ENCODE results near the gene ZMYND10. TPM values are rescaled to one million over a fixed set of nuclear protein-coding genes. Genes with fewer than 3 reads are reported as not detected.

The ZMYND10 gene
- total and polyA plus RNA-seq, 2 donors (not counting 3 experiments of a cell fraction or from before 2014, with no cell fraction given) = 0.25 to 0.38 TPM

DNA sequence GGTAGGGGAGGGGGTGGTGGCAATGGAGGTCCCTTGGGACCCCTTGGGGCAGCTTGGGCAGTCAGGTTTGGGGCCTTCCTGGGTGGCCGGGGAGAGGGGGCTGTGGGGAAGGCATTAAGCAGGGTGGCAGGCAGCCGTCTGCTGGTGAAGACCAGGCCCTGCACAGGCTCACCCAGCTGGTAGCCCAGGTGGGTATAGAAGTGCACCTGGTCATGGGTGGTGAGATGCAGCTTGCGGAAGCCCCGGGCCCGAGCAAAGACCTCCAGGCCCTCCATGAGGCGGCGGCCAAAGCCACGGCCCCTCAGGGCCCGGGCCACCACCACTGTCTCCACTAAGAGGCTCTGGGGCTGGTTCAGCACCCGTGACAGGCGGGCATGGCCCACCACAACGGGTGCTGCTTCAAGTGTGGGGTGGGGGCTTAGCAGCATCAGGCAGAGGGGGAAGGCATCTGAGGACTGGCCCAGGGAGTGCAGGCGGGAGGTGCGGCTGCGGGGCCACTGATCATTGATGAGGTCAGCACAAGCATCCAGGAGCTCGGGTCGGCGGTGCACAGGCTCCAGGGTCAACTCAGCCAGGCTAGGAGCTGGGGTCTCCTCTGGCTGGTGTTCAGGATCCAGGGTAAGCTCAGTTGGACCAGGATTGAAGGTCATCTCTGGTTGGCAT lies 48.7 kb downstream of the ZMYND10 start:
- Histone ChIP-seq H3K79me2 (ENCODE audit: control insufficient read depth, insufficient read depth, low read length) (peaks cover 3% of the 10 kb centered on the region), H3K4me2 (ENCODE audit: insufficient read depth, low read length) (no peak overlapping the region), H3K9me3 (replicated peaks; ENCODE audit: control insufficient read depth, insufficient read depth, low read length) (no peaks in the 10 kb centered on the region), H4K20me1 (replicated peaks; ENCODE audit: control insufficient read depth, extremely low read depth, insufficient read depth, low read length) (no peaks in the 10 kb centered on the region), H3K9ac (replicated peaks; ENCODE audit: extremely low read depth, insufficient read depth, low read length) (no peak overlapping the region), H3K4me3 (replicated peaks in 1 of 3; ENCODE audit: insufficient read depth in 1 of 3, low read depth in 1 of 3, low read length in 3 of 3) (no peak overlapping the region), H3K36me3 (ENCODE audit: control insufficient read depth in 2 of 2, extremely low read depth in 1 of 2, insufficient read depth in 2 of 2, low read length in 2 of 2) (no peaks in the 10 kb centered on the region), H3K4me1 (ENCODE audit: control insufficient read depth, extremely low read depth, insufficient read depth, low read length) (peaks cover 25% of the 10 kb centered on the region), H3K27me3 (ENCODE audit: control insufficient read depth in 2 of 2, insufficient read depth in 2 of 2, low read length in 2 of 2) (no peaks in the 10 kb centered on the region), H3K27ac (ENCODE audit: insufficient read depth, low read depth, low read length) (no peak overlapping the region), H2AFZ (ENCODE audit: low read depth, low read length) (no peak overlapping the region), H3K9me1 (replicated peaks; ENCODE audit: control insufficient read depth, extremely low read depth, insufficient read depth, low read length) (no peaks in the 10 kb centered on the region)
- BruUV-seq (replicated peaks) = no TSS peak
- FAIRE-seq (no peak), DNase-seq (ENCODE audit: low read depth, low spot score) (no peak)
- TF ChIP-seq, protein P1, sequence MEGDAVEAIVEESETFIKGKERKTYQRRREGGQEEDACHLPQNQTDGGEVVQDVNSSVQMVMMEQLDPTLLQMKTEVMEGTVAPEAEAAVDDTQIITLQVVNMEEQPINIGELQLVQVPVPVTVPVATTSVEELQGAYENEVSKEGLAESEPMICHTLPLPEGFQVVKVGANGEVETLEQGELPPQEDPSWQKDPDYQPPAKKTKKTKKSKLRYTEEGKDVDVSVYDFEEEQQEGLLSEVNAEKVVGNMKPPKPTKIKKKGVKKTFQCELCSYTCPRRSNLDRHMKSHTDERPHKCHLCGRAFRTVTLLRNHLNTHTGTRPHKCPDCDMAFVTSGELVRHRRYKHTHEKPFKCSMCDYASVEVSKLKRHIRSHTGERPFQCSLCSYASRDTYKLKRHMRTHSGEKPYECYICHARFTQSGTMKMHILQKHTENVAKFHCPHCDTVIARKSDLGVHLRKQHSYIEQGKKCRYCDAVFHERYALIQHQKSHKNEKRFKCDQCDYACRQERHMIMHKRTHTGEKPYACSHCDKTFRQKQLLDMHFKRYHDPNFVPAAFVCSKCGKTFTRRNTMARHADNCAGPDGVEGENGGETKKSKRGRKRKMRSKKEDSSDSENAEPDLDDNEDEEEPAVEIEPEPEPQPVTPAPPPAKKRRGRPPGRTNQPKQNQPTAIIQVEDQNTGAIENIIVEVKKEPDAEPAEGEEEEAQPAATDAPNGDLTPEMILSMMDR (IDR thresholded peaks at IDR 0.05; ENCODE audit: extremely low read depth in 1 of 2, insufficient read depth in 1 of 2, low read depth in 1 of 2, low read length in 2 of 2) = no peak
- no peak for TF ChIP-seq JUN (IDR thresholded peaks at IDR 0.05; ENCODE audit: borderline replicate concordance, insufficient read depth, insufficient read length, low read depth)
- TF ChIP-seq MAX (IDR thresholded peaks at IDR 0.05; ENCODE audit: insufficient read depth, insufficient read length) = no peak
- TF ChIP-seq GATA2 (IDR thresholded peaks at IDR 0.05; ENCODE audit: insufficient read depth, insufficient read length, low read depth, low read length) = no peak
- no peak for TF ChIP-seq POLR2AphosphoS5 (IDR thresholded peaks at IDR 0.05; ENCODE audit: insufficient read depth, low read depth, low read length)
- no peak for TF ChIP-seq EZH2 (IDR thresholded peaks at IDR 0.05; ENCODE audit: borderline replicate concordance, low read depth, low read length, severe bottlenecking)
- TF ChIP-seq POLR2A (IDR thresholded peaks at IDR 0.05; ENCODE audit: low read depth, low read length) = no peak
- CTCF ChIA-PET = no interaction called here
- dilution Hi-C loops (cut with MboI; ENCODE audit: extremely low pct_ligation_motif_present, low sequenced_read_pairs) = no loop called here
- intact Hi-C loops (cut with micrococcal nuclease) = no loop called here
- POLR2A ChIA-PET = no interaction called here

Data from endothelial cell of umbilical vein (primary cell).